Osteocyte (in vitro differentiated cells): ENCODE data around the gene KAZN. TPM values are rescaled to one million over a fixed set of nuclear protein-coding genes. Genes with fewer than 3 reads are reported as not detected.

Experiments used
- DNase-seq: peaks from one replicate; pipeline ENCODE4 v3.0.0; 2021; ENCODE audit warnings: mixed read lengths; ENCODE audit not compliant: unreplicated experiment; ENCODE audit errors: extremely low spot score
- H3K27ac Mint-ChIP-seq: one replicate; pipeline ENCODE4 v1.8.0; 2021; ENCODE audit warnings: mild to moderate bottlenecking, mixed read lengths; ENCODE audit not compliant: unreplicated experiment
- H3K27me3 Mint-ChIP-seq: one replicate; pipeline ENCODE4 v1.8.0; 2021; ENCODE audit warnings: mixed read lengths; ENCODE audit not compliant: unreplicated experiment
- H3K36me3 Mint-ChIP-seq: one replicate; pipeline ENCODE4 v1.8.0; 2021; ENCODE audit warnings: mixed read lengths; ENCODE audit not compliant: unreplicated experiment
- H3K4me1 Mint-ChIP-seq: one replicate; pipeline ENCODE4 v1.8.0; 2021; ENCODE audit warnings: mixed read lengths; ENCODE audit not compliant: unreplicated experiment
- H3K4me3 Mint-ChIP-seq: one replicate; pipeline ENCODE4 v1.8.0; 2021; ENCODE audit warnings: mild to moderate bottlenecking, moderate library complexity, mixed read lengths; ENCODE audit not compliant: unreplicated experiment
- H3K9me3 Mint-ChIP-seq: one replicate; pipeline ENCODE4 v1.8.0; 2021; ENCODE audit warnings: mixed read lengths; ENCODE audit not compliant: unreplicated experiment
- total RNA-seq: library from RNA; stranded (reverse); gene quantifications from 2 replicates; pipeline ENCODE4 v1.2.1, GENCODE V29; 2021
- TF ChIP-seq, protein P1 (sequence below): fragments of 200-600 bp; sonication (generic); IDR thresholded peaks from 2 replicates; pipeline ENCODE4 v1.5.0; 2021; ENCODE audit warnings: antibody characterized with exemption, mild to moderate bottlenecking, moderate library complexity

Gene KAZN
- total RNA-seq, 1 donor from 2014 or later: 47.1 TPM

DNA sequence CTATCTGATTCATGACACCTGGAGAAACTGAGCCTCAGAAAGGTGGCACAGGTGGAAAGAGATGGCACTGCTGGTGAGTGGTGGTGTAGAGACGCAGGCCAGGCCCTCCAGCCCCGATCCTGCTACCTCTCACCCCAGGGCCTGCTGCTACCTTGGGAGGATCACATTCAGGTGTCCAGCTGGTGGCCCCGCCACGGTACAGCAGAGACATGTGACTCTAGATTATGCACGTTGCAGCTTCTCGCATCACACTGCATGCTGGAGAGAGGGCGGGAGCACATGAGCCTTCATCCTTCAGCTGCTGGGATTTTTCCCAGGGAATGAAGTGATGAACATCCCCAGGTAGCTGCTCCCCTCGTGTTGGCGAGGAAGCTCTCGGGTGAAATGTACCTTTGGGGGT lies 32.9 kb downstream of the KAZN start:
- no peaks in the 10 kb centered on the region for H3K27me3 Mint-ChIP-seq
- H3K4me1 Mint-ChIP-seq: no peaks in the 10 kb centered on the region
- H3K4me3 Mint-ChIP-seq: no peak overlapping the region
- no peaks in the 10 kb centered on the region for H3K36me3 Mint-ChIP-seq
- TF ChIP-seq, protein P1, sequence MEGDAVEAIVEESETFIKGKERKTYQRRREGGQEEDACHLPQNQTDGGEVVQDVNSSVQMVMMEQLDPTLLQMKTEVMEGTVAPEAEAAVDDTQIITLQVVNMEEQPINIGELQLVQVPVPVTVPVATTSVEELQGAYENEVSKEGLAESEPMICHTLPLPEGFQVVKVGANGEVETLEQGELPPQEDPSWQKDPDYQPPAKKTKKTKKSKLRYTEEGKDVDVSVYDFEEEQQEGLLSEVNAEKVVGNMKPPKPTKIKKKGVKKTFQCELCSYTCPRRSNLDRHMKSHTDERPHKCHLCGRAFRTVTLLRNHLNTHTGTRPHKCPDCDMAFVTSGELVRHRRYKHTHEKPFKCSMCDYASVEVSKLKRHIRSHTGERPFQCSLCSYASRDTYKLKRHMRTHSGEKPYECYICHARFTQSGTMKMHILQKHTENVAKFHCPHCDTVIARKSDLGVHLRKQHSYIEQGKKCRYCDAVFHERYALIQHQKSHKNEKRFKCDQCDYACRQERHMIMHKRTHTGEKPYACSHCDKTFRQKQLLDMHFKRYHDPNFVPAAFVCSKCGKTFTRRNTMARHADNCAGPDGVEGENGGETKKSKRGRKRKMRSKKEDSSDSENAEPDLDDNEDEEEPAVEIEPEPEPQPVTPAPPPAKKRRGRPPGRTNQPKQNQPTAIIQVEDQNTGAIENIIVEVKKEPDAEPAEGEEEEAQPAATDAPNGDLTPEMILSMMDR: no peak
- no peak for DNase-seq
- no peak overlapping the region for H3K27ac Mint-ChIP-seq
- H3K9me3 Mint-ChIP-seq: no peaks in the 10 kb centered on the region

GRCh38 chr1:14634486-14634885 lies 36.0 kb downstream of the KAZN start:
- no peak overlapping the region for H3K4me3 Mint-ChIP-seq
- H3K9me3 Mint-ChIP-seq: no peaks in the 10 kb centered on the region
- no peaks in the 10 kb centered on the region for H3K36me3 Mint-ChIP-seq
- TF ChIP-seq, protein P1: no peak
- no peak for DNase-seq
- no peak overlapping the region for H3K27ac Mint-ChIP-seq
- no peaks in the 10 kb centered on the region for H3K27me3 Mint-ChIP-seq
- no peaks in the 10 kb centered on the region for H3K4me1 Mint-ChIP-seq

GRCh38 chr1:14635421-14635820 lies 36.9 kb downstream of the KAZN start:
- no peak overlapping the region for H3K27ac Mint-ChIP-seq
- H3K27me3 Mint-ChIP-seq: no peaks in the 10 kb centered on the region
- H3K9me3 Mint-ChIP-seq: no peaks in the 10 kb centered on the region
- DNase-seq: no peak
- H3K4me3 Mint-ChIP-seq: no peak overlapping the region
- TF ChIP-seq, protein P1: no peak
- H3K4me1 Mint-ChIP-seq: no peaks in the 10 kb centered on the region
- H3K36me3 Mint-ChIP-seq: no peaks in the 10 kb centered on the region

DNA sequence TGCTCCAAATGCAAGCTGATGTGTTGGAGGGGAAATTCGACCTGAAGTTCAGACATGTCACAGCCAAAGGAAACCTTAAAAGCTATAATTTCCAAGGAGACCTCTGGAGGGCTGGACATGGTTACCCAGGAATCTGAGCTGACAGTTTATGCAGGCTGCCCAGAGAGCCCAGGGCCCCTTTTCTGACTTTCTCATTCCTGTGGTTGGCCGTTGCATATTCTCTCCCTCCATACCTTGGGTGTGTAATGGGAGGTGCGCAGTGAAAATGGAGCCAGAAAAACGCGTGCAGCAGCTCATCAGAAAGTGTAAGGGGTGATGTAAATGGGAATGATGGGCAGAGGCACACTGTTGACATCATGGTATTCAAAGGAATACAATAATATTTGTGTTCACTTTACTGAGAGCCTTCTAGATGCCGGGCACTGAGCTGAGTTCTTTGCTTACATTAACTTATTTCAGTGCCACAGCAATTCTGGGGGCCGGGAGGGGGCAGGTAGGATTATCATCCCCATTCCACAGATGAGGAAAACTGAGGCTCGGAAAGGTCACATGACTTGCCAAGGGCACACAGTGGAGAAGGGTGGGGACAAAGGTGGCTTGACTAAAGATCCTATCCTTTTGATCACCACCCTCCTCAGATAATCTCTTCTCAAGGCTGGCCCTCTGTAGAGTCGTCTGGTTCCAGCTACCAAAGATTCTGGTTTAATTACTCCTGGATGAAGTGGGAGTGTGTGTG lies 38.6 kb downstream of the KAZN start:
- Mint-ChIP-seq H3K27ac (no peak overlapping the region), H3K4me3 (no peak overlapping the region), H3K27me3 (no peaks in the 10 kb centered on the region), H3K36me3 (no peaks in the 10 kb centered on the region), H3K4me1 (no peaks in the 10 kb centered on the region), H3K9me3 (peaks cover 5% of the 10 kb centered on the region)
- TF ChIP-seq, protein P1: no peak
- DNase-seq: no peak

- H3K9me3 Mint-ChIP-seq: peaks cover 8% of the 10 kb centered on the region
- no peak overlapping the region for H3K27ac Mint-ChIP-seq
- H3K36me3 Mint-ChIP-seq: no peaks in the 10 kb centered on the region
- H3K4me1 Mint-ChIP-seq: no peaks in the 10 kb centered on the region
- TF ChIP-seq, protein P1: no peak
- H3K27me3 Mint-ChIP-seq: no peaks in the 10 kb centered on the region
- no peak overlapping the region for H3K4me3 Mint-ChIP-seq
- DNase-seq: no peak
These were observed 41.0 kb downstream of the KAZN start for GRCh38 chr1:14639291-14640050.
